Left ventricle myocardium inferior (tissue), 1 donor: ENCODE results near the gene NDOR1. TPM values are rescaled to one million over a fixed set of nuclear protein-coding genes. Genes with fewer than 3 reads are reported as not detected.

Experiments
- DNase-seq: peaks from one replicate; pipeline ENCODE4 v3.0.0-alpha.2; 2020
- H3K27ac ChIP-seq: fragments of 200-600 bp; replicated peaks from 2 replicates; pipeline ENCODE4 v1.8.0; 2021
- H3K27me3 ChIP-seq: fragments of 200-600 bp; 2 replicates; pipeline ENCODE4 v1.8.0; 2021; ENCODE audit warnings: low read depth
- H3K36me3 ChIP-seq: fragments of 200-600 bp; 2 replicates; pipeline ENCODE4 v1.8.0; 2021
- H3K4me1 ChIP-seq: fragments of 200-600 bp; 2 replicates; pipeline ENCODE4 v1.8.0; 2021
- H3K4me3 ChIP-seq: fragments of 200-600 bp; 2 replicates; pipeline ENCODE4 v1.8.0; 2021; ENCODE audit warnings: mild to moderate bottlenecking, moderate library complexity
- H3K9me3 ChIP-seq: fragments of 200-600 bp; replicated peaks from 2 replicates; pipeline ENCODE4 v1.8.0; 2021
- intact Hi-C: fragments of 100-400 bp; cut with micrococcal nuclease; formaldehyde crosslinking; loops from one replicate; pipeline ENCODE4 v1.11.0; 2022
- total RNA-seq: library from RNA; stranded (reverse); fragmentation: NEBNext Ultra II Directional; extraction: Animal tissue kit (Norgen Biotek cat#: 25700); gene quantifications from one replicate; pipeline ENCODE4 v1.2.1, GENCODE V29; 2021
- TF ChIP-seq, protein P1 (sequence below): fragments of 200-600 bp; IDR thresholded peaks from 2 replicates; pipeline ENCODE4 v1.8.0; 2021; ENCODE audit warnings: antibody characterized with exemption, mild to moderate bottlenecking, borderline replicate concordance
- donor health status: DM: no; HTN: yes; CAD: no; lungs with severe emphysema.

The NDOR1 gene
- total RNA-seq, 1 donor from 2014 or later: 6.5 TPM

DNA sequence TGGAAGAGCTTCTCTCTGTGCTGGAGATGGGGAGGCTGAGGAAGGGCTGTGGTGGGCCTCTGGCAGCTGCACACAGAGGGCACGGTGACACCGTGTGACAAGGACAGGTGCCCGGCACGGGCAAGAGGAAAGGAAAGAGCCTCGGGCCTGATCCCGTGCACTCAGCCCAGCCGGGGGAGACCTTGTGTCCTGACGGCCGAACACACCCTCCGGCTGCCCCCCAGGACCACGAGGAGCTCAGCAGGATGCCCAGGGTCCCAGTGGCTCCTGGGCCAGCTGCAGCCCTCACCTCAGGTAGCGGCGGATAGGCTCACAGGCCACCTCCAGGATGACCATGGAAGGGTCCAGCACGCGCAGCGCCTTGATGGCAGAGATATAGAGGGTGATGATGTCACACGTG is 22.7 kb upstream of the NDOR1 start:
- H3K27me3 ChIP-seq: no peaks in the 10 kb centered on the region
- TF ChIP-seq, protein P1, sequence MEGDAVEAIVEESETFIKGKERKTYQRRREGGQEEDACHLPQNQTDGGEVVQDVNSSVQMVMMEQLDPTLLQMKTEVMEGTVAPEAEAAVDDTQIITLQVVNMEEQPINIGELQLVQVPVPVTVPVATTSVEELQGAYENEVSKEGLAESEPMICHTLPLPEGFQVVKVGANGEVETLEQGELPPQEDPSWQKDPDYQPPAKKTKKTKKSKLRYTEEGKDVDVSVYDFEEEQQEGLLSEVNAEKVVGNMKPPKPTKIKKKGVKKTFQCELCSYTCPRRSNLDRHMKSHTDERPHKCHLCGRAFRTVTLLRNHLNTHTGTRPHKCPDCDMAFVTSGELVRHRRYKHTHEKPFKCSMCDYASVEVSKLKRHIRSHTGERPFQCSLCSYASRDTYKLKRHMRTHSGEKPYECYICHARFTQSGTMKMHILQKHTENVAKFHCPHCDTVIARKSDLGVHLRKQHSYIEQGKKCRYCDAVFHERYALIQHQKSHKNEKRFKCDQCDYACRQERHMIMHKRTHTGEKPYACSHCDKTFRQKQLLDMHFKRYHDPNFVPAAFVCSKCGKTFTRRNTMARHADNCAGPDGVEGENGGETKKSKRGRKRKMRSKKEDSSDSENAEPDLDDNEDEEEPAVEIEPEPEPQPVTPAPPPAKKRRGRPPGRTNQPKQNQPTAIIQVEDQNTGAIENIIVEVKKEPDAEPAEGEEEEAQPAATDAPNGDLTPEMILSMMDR: no peak
- intact Hi-C loops: no loop called here
- peaks cover 83% of the 10 kb centered on the region for H3K36me3 ChIP-seq
- no peak overlapping the region for H3K4me3 ChIP-seq
- H3K9me3 ChIP-seq: no peaks in the 10 kb centered on the region
- H3K4me1 ChIP-seq: peaks cover 30% of the 10 kb centered on the region
- DNase-seq: no peak
- no peak overlapping the region for H3K27ac ChIP-seq

DNA sequence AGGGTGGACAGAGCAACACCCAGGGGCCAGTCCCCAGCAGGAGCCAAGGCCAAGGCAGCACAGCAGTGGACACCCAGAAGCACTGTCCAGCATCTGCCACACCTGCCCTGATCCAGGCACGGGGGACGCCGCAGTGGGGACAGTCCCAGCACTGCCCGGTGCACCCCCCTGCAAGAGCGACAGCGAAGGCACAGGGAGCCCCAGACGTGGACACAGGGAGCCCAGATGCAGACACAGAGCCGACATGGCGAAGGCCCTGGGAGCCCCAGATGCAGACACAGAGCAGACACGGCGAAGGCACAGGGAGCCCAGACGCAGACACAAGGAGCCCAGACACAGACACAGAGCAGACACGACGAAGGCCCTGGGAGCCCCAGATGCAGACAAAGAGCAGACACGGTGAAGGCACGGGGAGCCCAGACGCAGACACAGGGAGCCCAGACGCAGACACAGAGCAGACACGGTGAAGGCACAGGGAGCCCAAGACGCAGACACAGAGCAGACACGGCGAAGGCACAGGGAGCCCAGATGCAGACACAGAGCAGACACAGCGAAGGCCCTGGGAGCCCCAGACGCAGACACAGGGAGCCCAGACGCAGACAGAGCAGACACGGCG is 21.4 kb upstream of the NDOR1 start:
- no peak overlapping the region for H3K27ac ChIP-seq
- H3K36me3 ChIP-seq: peaks cover 74% of the 10 kb centered on the region
- intact Hi-C loops: no loop called here
- no peak for DNase-seq
- no peaks in the 10 kb centered on the region for H3K9me3 ChIP-seq
- no peaks in the 10 kb centered on the region for H3K27me3 ChIP-seq
- peaks cover 41% of the 10 kb centered on the region for H3K4me1 ChIP-seq
- TF ChIP-seq, protein P1: no peak
- H3K4me3 ChIP-seq: no peak overlapping the region

DNA sequence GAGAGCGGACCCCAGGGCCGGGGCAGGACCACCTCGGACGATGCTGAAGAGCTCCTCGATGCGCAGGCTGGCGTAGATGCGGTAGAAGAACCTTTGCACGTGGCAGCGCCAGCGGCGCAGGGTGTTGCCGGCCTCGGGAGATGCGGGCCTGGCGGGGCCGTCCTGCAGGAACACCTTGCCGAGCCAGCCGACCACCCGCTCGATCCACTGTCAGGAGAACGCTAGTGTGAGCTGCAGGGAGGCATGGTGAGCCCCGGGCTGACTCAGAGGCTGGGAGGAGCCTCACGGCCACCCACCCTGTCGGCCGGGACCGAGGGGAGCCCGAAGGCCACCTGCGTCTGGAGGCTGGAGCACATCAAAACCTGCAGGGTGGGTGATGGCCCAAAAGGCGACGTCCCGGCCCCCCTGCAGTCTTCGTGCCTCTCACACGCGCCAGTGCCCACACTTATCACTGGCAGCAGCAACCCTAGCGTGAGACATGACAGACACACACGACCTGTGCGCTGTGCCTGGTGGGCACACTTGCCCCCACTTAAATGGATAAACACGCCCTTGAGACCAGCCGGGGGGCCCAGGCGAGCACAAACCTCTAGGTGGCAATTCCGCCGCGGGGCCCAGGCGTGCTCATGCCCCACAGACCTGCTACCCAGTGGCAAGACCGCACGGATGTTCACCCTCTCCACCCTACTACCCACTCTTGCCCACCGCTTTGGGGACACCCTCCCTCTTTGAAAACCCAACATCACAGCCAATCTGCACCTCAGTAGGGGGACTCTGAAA is 20.4 kb upstream of the NDOR1 start:
- H3K4me3 ChIP-seq: no peak overlapping the region
- H3K4me1 ChIP-seq: peaks cover 51% of the 10 kb centered on the region
- intact Hi-C loops: no loop called here
- H3K9me3 ChIP-seq: no peaks in the 10 kb centered on the region
- peaks cover 69% of the 10 kb centered on the region for H3K36me3 ChIP-seq
- TF ChIP-seq, protein P1: no peak
- H3K27me3 ChIP-seq: no peaks in the 10 kb centered on the region
- no peak overlapping the region for H3K27ac ChIP-seq
- no peak for DNase-seq

DNA sequence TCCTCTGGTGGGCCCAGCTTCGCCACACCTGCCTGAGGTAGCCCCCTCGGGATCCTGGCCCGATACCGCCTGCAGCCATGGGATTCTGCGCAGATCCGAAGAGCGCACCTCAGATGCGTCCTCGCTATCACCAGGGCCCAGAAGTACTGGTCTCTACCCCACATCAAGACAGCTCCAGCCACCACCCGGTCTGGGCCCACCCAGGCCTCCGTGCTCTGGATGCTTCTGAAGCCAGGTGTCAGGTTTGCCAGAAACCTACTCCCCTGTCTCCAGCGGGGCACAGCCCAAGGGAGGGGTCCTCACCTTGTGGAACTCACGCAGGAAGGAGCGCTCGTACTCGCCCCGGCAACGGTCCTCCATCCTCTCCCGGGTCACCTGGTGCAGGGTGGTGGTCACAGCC is 19.6 kb upstream of the NDOR1 start:
- no peak for DNase-seq
- Histone ChIP-seq H3K36me3 (peaks cover 69% of the 10 kb centered on the region), H3K4me3 (peak overlapping the region; percentile 100), H3K27me3 (no peaks in the 10 kb centered on the region), H3K27ac (no peak overlapping the region), H3K4me1 (peaks cover 59% of the 10 kb centered on the region), H3K9me3 (no peaks in the 10 kb centered on the region)
- TF ChIP-seq, protein P1: no peak
- intact Hi-C loops: no loop called here

DNA sequence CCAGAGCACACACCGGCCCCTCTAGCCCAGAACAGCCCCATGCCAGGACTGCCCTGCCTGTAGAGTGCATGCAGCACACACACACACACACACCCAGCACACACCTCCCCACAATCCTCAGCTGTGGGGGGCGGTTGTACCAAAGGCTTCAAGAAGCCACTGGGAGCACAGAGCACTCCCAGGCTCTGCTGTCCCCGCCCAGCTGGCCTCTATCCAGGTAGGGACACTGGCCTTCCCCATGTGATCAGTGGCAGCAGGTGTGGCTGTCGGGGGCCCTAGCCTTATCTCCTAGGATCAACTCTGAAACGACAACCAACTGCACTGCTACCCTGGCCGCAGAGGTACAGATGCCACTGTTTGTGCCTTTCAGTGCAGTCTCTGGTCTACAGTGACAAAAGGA is 19.1 kb upstream of the NDOR1 start:
- Histone ChIP-seq H3K4me1 (peaks cover 64% of the 10 kb centered on the region), H3K9me3 (no peaks in the 10 kb centered on the region), H3K27ac (no peak overlapping the region), H3K36me3 (peaks cover 69% of the 10 kb centered on the region), H3K27me3 (no peaks in the 10 kb centered on the region), H3K4me3 (peak overlapping the region; percentile 100)
- intact Hi-C loops: no loop called here
- TF ChIP-seq, protein P1: no peak
- DNase-seq: no peak
